Germinal center (tissue), 1 donor: ENCODE data around the gene SNX13.
"Not testable (repeated sequence)": the region's sequence is repeated elsewhere in the genome, so short reads cannot be mapped to it uniquely, and the experiment has no call there.

Experiments used
- DNase-seq: peaks from one replicate; pipeline ENCODE4 v3.0.0; 2012; ENCODE audit warnings: mixed read lengths, low spot score

SNX13 gene

DNA sequence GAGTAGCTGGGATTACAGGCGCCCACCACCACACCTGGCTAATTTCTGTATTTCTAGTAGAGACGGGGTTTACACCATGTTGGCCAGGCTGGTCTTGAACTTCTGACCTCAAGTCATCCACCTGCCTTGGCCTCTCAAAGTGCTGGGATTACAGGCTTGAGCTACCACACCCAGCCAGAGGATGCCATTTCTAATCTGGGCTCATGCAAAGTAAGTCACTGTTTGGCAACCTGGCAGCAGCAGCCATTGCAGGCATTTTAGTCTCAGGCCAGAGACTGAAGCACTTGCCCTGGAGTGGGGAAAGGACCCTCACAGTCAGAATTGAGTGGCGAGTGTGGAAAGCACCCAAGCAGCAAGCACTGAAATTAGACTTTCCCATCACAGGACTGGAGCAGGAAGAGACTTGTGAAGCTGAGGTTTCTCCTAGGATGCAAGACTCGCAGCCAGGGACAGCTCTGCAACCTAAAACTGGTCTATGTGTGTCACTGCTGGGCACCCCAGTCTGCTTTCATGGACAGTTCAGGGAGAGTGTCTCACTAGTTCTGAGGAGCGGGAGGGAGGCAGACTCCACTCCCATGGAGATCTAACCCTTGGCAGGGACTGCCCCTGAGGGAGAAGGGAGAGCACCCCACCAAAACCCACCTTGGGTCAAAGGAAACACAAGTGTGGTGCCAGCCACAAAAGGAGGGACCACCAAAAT lies 27.6 kb downstream of the SNX13 start:
- no peak for DNase-seq

DNA sequence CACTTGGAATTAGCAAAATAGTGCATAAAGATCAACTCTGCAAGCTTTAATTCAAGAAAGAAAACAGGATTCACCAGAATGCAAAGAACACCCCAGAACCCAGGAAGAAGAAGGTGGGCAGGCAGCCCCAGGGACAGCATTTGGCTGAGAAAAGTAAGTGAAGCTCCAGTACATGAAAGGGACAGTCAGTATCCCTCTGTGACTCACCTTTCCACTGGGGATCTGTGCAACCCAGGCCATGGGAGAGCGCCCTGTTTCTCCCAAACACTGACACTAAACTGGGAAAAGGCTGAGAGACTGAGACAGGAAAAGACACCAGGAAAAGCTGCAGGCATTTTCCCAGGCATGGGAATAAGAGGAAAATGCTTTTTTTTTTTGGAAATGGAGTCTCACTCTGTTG lies 28.2 kb downstream of the SNX13 start:
- DNase-seq = no peak

DNA sequence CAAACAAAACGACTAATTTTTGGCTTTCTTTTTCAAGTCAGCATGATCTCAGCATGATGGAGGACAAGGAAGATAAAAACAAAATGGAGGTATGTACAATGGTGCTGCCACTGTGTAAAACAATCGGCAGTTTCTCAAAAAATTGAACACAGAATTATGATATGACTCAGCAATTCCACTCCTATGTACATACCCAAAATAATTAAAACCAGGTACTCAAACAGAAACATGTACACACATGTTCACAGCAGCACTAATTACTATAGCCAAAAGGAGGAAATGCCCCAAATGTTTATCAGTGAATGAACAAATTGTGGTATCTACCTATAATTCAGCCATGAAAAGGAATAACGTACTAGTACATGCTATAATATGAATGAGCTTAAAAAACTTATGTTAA lies 29.9 kb downstream of the SNX13 start:
- DNase-seq = no peak

DNA sequence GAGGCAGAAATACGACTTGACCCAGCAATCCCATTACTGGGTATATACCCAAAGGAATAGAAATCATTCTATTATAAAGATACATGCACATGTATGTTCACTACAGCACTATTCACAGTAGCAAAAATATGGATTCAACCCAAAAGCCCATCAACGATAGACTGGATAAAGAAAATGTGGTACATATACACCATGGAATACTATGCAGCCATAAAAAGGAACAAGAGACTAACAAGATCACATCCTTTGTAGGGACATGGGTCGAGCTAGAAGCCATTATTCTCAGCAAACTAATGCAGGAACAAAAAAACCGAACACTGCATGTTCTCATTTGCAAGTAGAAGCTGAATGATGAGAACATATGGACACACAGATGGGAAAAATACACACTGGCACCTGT lies 31.0 kb downstream of the SNX13 start:
- DNase-seq = not testable (repeated sequence)

DNA sequence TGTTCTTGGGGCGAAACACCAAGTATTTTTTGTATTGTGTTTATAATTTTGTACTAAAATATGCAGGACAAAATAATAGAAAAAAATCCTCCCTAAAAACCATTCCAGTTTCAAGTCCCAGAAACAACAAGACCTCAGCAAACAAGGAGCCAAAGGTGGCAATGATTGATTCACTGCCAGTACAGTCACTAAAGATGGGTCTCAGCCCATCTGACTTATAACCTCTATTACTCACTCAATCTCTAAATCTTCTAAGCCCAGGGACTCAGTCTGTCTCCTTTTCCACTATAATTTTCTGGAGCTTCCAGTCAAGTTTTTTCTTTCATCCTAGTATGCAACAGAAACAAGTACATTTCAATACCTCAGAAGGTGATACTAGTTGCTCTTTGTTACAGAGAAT lies 33.3 kb downstream of the SNX13 start:
- no peak for DNase-seq

DNA sequence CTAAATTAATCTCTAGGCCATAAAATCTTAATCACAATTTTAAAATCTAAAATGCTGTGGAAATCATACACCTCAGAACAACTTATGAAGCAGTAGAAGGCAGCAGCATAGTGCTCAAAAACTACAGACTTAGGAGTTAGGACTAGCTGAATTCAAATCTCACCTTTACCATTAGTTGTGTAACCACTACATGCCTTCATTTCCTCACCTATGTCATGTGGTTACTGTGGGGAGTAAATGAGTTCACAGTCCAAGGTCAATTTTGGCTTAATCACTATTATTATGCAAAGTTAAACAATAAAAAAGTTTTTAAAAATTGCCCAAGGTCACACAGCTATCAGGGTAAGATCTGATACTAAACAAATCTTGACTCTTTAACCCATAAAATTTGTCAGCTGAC lies 37.0 kb downstream of the SNX13 start:
- no peak for DNase-seq

DNA sequence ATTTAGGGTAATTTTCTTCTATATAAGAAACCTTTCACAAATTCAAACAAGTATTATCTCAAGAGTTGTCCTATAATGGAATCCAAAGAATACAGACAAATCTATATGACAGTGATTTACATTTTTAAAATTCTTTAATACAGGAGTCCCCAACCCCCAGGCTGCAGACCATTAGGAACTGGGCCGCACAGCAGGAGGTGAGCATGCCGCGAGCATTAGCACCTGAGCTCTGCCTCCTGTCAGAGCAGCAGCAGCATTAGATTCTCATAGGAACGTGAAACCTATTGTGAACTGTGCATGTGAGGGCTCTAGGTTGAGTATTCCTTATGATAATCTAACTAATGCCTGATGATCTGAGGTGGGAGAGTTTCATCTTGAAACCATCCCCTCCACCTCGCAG lies 37.7 kb downstream of the SNX13 start:
- no peak for DNase-seq

DNA sequence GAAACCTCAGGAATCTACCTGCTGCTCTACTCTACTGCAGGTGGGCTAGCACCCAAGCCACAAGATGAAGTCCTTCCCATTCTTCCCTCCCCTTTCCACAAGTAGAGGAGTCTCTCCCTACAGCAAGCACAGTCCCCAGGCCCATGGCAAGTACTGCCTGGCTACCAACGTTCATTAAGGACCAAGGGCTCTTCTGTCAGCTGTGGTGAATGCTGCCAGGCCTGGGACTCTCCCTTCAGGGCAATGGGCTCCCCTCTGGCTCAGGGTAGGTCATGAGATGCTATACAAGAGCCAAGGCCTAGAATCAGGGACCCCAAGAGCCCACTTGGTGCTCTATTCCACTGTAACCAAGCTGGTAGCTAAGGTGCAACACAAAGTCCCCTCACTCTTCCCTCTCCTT lies 39.8 kb downstream of the SNX13 start:
- no peak for DNase-seq

DNA sequence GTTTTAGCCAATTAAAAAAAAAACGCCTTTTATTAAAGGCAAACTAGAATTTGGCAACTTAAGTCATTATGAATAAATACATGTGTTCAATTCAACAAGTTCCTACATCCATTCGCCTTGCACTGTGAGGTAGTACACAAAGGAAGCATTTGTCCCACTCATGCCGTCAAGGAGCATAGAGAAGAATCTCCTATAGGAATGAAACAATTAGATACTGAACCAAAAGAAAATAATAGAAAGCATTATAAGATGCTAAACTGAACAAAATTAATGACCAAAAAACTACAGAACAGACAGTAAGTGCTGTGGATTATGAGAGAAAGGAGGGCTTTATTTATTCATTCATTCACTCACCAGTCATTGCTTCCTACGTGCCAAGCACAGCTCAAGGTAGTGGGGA lies 42.2 kb downstream of the SNX13 start:
- DNase-seq = no peak

DNA sequence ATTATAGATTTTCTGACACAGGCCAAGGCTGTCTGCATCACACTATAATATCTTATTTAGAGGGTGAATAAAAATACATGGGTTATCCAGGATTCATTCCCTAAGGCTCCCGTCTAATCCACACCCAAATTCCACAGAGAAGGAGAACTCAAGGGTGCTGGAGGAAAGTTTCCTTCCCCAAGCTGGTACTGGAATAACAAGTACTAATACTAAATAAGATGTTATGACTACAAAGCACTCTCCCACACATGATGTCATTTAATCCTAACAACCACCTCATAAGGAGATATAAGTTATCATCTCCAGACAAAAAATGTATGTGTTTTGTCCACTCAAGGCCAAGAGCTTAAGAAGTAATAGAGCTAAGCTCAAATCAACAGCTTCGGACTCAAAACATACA lies 53.0 kb downstream of the SNX13 start:
- DNase-seq = no peak

DNA sequence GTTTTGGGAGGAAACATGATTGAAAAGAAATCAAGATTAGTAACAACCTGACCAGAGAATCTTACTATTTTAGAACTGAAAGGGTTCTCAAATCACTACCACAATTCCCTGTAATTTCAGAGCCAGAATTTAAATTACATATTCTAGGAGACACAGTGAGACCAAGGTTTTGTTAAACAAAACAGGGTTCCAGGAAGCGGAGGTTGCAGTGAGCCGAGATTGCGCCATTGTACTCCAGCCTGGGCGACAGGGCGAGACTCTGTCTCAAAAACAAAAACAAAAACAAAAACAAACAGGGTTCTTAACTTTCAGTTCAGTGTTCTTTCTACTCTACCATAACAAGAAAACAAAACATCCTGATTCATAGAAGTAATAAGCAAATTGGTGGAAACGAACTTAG lies 57.6 kb downstream of the SNX13 start:
- no peak for DNase-seq

DNA sequence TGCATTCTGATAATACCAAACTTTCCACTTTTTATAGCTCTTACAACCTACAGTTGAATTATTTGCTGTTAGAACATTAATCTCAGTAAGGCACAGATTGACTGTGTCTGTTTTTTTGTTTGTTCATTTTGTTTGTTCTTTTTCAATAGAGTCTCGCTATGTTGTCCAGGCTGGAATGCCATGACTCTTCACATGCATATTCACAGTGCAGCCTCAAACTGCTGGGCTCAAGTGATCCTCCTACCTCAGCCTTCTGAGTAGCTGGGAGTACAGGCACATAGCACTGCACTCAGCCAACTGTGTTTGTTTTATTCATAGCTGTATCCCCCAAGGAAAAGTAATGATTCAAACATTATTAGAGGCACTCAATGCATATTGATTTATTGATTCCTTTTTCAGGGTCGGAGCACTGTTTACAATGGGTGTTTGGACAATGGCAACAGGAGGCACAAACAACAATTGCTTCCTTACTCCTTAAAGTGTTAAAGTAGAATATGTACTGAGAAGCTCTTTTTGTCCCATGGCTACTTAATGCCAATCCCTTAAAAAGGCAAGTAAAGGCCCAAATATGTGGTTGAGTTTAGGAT lies 61.1 kb downstream of the SNX13 start:
- no peak for DNase-seq

DNA sequence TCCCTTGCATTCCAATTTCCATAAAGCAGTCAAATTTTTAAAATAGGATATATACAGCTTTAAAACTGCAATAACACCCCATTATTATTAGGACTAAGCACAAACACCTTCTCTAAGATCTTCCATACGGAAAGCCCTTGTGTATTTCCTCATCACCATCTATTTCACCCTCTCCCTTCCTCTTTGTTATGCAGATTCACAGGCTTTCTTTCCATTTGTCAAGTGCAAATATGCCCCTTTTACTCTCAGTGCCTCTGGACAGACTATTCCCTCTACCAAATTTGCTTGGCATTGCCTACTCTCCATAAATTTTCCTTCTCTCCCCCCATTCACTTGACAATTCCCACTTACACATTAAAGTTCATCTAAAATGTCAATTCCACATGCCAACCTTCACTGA lies 61.7 kb downstream of the SNX13 start:
- no peak for DNase-seq

DNA sequence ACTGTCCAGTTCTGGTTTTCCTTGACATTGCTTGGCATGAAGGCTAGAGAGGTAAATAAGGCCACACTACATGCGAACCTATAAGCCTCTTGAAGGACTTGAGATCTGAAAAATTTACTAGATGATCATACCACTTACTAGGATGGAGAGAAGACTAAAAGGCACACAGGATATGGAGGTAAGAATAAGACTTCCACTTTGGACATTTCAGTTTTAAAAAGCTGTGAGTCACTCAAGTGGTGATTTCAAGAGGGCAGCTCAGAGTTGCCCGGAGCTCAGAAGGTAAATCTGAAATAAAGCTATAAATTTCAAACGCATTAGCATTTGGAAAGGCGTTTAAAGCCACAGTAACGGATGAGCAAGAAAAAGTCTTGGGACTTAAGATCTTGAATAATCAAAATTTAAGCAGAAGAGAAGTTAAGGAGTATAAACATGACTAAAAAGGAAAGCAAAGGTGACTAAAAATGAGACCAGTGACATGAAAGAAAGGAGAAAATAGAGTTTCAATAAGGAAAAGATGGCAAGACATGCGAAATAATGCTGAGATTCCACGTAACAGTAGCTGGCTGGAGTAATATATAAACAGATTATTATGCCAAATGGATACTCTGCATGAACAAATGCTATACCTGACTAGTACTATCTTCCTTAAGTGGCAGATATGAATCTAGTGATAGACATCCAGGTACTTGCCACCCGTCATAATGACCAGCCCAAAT lies 68.3 kb downstream of the SNX13 start:
- DNase-seq = no peak

DNA sequence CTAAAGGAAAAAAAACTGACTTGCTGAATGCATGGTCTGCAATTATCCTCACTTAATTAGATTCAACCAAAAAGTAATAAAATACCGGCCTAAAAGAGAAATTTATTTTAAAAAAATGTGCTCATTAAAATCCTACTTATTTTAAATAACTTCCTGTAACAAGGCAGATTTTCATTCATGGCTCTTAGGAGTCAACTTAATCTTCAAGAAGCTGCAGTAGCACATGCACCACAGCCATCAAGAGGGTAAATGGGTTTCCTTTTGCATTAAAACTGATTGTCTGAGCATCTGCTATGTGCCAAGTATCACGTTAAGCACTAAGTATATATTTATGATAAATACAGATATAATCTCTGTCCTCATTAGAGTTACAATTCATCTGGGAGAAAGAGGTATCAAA lies 69.9 kb downstream of the SNX13 start:
- no peak for DNase-seq

DNA sequence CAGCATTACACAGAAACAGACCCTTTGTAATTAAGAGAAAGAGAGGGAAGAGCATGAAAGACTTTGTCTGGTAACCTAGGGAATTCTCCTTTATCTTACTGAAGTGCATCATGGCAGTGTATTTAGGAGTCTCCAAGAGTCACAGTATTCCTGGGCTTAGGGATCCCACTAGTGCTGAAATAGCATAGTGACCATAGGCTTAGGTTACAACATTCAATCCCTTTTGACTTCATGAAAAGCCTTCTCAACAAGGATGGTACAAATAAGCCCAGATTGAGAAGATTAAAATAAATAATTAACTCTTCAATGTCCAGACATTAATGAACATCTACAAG lies 76.5 kb downstream of the SNX13 start:
- no peak for DNase-seq

DNA sequence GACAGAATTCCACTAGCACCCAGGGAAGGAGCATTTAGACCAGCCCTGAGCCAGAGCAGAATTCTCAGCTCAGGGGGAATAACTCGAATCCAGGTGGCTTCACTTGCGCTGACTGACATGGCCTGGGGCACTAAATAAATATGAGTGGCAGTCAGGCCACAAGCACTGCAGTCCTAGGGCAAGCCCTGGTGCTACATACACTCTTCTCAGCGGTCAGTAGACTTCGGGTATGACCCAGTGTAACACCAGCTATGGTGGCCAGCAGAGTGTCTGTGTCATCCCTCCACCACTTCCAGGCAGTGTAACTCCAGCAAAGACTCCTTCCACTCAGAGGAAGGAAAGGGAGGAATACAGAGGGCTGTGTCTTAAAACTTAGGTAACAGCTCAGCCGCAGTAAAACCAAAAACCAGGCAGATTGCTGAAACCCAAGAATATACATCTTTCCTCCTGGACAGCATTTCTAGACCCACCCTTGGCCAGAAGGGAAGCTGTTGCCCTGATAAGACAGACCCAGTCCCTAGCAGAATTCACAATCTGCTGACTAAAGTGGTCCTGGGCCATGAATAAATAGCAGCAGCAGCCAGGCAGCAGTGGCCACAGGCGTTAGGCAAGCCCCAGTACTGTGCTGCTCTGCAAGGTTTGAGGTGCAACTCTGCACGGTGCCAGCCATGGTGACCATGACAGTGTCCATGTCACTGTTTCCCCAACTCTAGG lies 77.0 kb downstream of the SNX13 start:
- no peak for DNase-seq

DNA sequence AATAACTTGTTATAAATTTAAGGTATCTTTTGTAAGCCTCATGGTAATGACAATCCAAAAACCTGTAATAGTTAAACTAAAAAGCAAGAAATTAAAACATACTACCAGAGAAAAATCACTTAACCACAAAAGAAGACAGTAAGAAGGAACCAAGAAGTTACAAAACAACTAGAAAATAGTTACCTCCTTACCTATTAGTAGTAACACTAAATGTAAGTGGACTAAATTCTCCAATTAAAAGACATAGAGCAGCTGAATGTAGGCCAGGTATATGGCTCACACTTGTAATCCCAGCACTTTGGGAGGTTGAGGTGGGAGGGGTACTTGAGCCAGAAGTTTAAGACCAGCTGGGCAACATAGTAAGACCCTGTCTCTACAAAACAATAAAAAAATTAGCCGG lies 84.0 kb downstream of the SNX13 start:
- DNase-seq = no peak

DNA sequence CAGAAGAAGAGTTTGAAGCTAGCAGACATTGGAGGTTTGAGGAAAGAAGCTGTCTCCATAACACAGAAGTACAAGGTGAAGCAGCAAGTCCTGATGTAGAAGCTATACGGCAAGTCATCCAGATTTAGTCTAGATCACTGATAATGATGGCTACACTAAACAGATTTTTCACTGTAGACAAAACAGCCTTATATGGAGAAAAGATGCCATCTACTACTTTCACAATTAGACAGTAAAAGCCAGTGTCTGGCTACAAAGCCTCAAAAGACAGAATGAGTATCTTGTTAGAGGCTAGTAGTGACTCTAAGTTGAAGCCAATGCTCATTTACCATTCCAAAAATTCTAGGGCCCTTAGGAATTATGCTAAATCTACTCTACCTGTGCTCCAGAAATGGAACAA lies 85.1 kb downstream of the SNX13 start:
- DNase-seq = no peak

DNA sequence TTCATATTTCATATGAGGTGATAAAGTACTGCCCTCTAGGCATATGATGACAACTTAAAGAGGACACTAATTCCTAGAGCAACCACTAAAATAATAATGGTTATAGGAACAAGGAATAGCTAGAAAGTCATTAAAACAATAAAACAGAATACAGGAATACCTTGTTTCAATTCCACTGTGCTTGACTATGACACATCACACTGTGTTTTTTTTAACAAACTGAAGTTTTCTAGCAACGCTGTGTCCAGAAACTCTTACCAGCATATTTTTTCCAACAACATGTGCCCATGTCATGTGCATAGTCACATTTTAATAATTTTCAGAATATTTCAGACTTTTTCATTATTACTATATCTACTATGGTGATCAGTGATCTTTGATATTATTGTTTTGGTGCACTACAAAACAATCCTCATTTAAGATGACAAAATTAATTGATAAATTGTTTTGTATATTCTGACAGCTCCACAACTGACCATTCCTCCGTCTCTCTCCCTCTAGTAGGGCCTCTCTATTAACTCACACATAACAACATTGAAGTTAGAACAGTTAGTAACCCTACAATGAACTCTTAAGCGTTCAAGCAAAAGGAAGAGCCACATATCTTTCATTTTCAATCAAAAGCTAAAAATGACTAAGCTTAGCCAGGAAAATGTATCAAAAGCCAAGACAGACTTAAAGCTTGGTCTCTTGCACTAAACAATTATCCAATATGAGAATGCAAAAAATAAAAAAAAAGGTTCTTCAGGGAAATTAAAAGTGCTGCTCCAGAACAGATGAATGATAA lies 85.8 kb downstream of the SNX13 start:
- DNase-seq = no peak

DNA sequence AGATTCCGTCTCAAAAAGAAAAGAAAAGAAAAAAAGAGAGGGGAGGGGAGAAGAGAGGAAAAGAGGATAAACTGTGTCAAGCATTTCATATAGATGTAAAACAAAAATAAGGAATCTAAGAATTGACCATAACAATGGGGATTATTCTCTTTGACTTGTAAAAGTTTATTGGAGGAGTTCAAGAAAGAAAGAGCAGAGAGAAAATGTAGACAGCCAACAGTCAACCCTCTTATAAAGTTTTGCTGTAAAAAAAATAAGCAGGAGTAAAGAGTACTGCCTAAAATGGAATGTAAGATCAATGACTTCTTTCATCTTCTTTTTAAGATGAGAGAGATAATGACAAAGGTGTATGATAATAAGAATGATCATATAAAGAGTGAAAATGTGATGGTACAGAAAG lies 87.9 kb downstream of the SNX13 start:
- no peak for DNase-seq

DNA sequence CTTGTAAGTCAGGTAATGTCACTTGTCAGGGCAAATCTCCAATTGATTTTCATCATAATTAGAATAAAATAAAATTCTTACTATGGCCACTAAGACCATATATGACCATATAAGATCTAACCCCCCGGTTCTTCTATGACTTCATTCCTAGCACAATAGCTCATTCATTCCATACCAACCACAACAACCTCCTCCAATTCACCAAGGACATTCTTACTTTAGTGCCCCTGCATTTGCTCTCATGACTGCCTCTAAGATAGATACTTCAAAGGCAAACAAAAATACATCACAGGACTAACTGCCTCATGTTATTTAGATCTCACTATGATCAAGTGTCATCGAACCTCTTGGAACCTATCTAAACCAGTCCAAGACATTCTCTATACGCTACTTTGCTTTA lies 90.8 kb downstream of the SNX13 start:
- no peak for DNase-seq
